ENCODE results near the gene ESYT3. TPM values are rescaled to one million over a fixed set of nuclear protein-coding genes. Genes with fewer than 3 reads are reported as not detected.
"Not testable (repeated sequence)": the region's sequence is repeated elsewhere in the genome, so short reads cannot be mapped to it uniquely, and the experiment has no call there.

Gene ESYT3
- polyA plus RNA-seq, 12 donors = 10.4 to 31.0 (median 19.5) TPM; not detected in 1

- no peak for DNase-seq
Measured at GRCh38 chr3:138460536-138461205, 26.3 kb downstream of the ESYT3 start.

DNA sequence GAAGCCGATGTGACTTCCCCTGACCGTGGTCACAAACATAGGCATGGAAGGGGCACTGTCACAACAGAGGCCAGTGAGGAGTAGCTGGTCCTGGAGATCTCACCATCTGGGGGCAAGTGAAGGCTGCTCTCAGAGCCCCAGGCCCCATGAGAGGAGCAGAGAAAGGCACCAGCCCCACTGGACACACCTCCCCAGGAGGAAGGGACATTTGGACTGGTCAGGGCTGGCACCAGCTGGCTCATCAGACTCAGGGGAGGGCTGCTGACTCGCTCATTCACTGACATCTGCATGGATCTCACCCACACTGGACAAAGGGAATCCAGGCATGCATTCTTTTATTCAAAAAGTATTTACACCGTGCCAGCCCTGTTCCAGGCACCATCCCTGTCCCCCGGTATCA lies 26.8 kb downstream of the ESYT3 start:
- DNase-seq = no peak

GRCh38 chr3:138461896-138462295 lies 27.5 kb downstream of the ESYT3 start:
- no peak for DNase-seq

- peak; percentile 16 for DNase-seq
Measured at GRCh38 chr3:138463724-138464490, 29.5 kb downstream of the ESYT3 start.

DNA sequence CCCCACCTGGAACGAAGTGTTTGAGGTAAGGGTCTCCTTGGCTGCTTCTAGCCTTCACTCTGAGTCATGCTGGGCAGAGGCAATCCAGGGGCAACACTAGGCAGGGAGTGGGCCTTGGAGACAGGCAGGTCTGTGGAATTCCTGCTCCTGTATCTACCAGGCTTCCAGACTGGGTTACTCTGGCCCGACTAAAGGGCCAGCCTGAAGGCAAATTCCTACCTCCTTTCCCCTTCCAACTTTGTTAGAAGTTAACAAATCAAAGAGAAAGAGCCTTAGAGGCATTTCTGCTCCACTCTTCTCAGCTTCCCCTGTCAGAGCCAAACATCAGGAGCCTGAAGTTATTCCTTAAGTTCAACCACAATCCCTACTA lies 30.1 kb downstream of the ESYT3 start:
- no peak for DNase-seq

GRCh38 chr3:138465451-138465850 lies 31.0 kb downstream of the ESYT3 start:
- DNase-seq = no peak

GRCh38 chr3:138465925-138466324 lies 31.5 kb downstream of the ESYT3 start:
- no peak for DNase-seq

DNA sequence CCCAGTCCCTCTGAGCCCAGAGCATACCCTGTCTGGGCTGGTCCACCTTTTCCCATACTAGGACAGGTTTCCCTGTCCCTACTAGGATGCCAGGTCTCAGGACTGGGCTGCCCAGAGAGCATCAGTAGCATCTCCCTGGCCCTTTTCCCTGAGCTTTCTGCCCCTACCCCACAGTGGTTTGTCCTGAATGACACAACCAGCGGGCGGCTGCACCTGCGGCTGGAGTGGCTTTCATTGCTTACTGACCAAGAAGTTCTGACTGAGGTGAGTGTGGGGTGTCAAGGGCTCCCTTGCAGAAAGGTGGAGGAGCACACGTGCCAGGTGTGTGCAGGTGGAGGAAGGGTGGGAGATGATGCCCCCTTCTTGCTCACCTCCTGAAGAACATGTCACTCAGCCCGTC lies 33.5 kb downstream of the ESYT3 start:
- no peak for DNase-seq

DNA sequence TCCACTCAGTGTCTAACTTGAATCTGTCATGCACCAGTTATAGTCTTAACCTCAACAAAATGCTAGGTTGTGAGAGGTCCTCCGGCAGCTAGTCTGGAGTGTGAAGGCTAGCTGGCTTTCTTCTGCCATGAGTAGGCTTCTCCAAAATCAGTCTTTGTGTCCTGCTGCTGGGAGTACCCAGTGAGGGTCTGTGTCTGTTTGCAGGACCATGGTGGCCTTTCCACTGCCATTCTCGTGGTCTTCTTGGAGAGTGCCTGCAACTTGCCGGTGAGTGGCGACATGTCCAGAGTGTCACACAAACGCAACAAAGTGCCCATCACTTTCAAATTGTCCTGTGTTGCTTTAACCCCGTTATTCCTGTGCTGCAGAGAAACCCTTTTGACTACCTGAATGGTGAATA lies 34.0 kb downstream of the ESYT3 start:
- no peak for DNase-seq

DNA sequence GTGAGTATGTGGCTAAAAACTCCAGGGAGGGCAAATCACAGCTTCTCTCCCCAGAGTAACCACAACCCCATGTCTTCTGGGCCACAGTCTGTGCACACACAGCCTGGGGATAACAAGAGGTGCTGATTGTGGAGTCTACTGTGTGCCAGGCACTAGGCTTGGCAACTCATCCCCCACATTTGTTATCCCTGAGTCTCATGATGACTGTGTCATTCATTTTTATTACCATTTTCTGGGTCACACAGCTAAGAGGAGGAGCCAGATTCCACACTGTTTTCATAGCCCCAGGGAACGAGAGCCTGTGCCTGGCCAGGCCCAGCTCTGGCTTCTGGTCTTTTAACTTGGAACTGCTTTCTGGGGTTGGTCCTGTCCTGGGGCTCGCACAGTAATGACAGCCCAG lies 34.5 kb downstream of the ESYT3 start:
- no peak for DNase-seq

GRCh38 chr3:138469874-138470273 lies 35.5 kb downstream of the ESYT3 start:
- DNase-seq = no peak

DNA sequence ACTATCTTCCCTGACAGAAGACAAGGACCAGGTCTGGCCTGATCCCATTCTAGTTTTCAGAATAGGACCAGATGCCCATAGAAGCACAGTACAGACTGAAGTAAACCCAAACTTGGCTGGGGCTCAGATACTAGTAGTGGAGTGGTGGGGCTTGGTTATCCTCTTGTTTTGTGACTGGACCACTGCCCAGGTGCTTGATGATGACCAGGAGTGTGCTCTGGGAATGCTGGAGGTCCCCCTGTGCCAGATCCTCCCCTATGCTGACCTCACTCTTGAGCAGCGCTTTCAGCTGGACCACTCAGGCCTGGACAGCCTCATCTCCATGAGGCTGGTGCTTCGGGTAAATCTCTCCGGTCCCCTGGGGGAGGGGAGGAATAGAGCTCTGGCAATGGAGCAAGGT lies 36.3 kb downstream of the ESYT3 start:
- no peak for DNase-seq

DNA sequence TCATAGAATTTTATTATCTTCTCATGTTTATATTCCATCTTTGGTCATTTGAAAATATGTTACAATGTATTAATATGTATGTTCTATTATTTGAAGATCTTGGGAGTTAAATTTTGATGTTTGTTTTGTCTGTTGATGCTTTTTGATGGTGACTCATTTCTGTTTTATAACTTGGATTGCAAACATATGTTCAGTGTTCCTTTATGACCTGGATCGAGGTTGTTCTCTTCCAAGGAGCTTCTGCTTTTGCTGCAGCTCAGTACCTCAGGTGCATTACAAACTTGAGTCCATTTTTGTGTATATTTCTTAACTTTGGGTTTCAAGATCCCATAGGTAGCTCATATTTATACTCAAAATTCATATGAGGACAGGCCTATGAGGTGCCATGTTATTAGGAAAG lies 37.1 kb downstream of the ESYT3 start:
- DNase-seq = no peak

- DNase-seq = no peak
Measured at GRCh38 chr3:138472141-138472825, 37.9 kb downstream of the ESYT3 start.

- no peak for DNase-seq
Measured at GRCh38 chr3:138473391-138473790, 39.0 kb downstream of the ESYT3 start.

- no peak for DNase-seq
Measured at GRCh38 chr3:138474163-138474562, 39.7 kb downstream of the ESYT3 start.

DNA sequence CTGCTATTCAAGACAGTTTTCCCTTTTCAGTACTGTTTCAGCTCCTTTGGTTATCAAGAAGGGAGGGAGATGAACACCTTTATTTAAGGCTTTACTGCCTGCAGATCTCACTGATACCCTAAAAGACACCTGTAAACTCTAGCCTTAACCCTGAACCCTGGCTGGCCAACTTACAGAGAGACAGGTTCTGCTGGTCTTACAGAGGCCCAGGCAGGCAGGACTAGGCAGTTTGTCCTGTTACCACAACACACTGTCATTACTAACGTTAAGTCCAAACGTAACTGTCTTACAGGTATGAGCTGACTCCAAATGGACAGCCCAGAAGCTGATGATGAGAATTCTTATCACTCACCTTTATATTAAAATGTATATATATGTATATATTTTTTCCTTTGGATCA lies 42.1 kb downstream of the ESYT3 start:
- no peak for DNase-seq

- no peak for DNase-seq
Measured at GRCh38 chr3:138477120-138477519, 42.7 kb downstream of the ESYT3 start.

- no peak for DNase-seq
Measured at GRCh38 chr3:138477801-138478200, 43.4 kb downstream of the ESYT3 start.

DNA sequence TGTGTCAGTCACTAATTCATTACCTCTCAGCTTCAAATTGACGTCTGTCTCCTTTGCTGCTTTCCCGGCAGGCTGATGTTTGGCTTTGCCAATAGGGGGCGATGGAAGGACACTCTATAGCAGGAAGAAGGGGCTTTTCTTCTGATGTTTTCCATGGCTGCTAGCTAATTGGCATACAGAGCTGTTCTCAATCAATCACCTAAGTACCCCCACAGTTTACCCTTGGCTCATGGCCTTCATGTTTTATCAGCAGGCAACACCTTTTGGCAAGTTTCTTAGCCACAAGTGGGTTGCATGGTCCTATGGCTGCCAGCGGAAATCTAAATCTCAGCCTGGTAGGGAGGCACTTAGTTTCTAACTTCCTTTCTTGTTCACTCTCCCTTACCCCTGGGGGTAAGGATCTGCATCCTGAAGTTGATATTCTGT lies 45.0 kb downstream of the ESYT3 start:
- DNase-seq = no peak

DNA sequence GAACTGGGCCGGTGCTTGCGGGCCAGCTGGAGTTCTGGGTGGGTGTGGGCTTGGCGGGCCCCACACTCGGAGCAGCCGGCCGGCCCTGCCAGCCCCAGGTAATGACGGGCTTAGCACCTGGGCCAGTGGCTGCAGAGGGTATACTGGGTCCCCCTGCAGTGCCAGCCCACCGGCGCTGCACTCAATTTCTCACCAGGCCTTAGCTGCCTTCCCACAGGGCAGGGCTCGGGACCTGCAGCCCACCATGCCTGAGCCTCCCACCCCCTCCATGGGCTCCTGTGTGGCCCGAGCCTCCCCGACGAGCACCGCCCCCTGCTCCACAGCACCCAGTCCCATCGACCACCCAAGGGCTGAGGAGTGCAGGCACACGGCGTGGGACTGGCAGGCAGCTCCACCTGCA lies 50.3 kb downstream of the ESYT3 start:
- DNase-seq = not testable (repeated sequence)

DNA sequence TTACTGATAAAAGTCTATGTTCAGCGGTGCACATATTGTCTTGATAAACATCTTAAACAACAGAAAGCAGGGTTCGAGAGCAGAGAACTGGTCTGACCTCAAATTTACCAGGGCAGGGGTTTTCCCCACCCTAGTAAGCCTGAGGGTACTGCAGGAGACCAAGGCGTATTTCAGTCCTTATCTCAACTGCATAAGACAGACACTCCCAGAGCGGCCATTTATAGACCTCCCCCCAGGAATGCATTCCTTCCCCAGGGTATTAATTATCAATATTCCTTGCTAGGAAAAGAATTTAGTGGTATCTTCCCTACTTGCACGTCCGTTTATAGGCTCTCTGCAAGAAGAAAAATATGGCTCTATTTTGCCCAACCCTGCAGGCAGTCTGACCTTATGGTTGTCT lies 52.2 kb downstream of the ESYT3 start:
- not testable (repeated sequence) for DNase-seq

DNA sequence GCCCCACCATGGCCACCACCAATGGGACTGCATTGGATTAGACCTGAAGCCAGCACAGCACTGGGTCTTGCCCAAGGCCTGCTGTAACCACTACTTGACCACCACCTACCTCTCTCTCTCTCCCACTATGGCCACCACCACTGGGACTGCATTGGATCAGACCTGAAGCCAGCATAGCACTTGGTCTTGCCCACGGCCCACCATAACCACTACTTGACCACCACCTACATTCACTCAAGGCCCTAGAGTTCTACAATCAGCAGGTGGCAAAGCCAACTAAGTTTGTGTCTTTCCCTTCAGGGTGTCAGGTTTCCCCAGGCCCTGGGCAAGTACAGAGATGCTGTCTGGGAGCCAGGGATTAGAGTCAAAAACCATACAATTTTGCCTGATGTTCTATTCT lies 57.6 kb downstream of the ESYT3 start:
- no peak for DNase-seq
